K562 treated with DMSO at 1 percent for 4 hours (cell line): ENCODE data around the gene TFAP2D. TPM values are rescaled to one million over a fixed set of nuclear protein-coding genes. Genes with fewer than 3 reads are reported as not detected.

Source experiments
- total RNA-seq: library from RNA; unstranded; fragments of 300-600 nt; gene quantifications from 2 replicates; pipeline ENCODE4 v1.2.3, GENCODE V29; 2022; ENCODE audit not compliant: insufficient read depth

TFAP2D gene
- total RNA-seq = not detected in 2 replicates

GRCh38 chr6:50713226-50713625 lies at the start of gene TFAP2D:
Gene TFAP2D (plus strand): TSS chr6:50713526. CDS start chr6:50714056, 530 bp downstream.

GRCh38 chr6:50818673-50819072 lies 105.3 kb downstream of the TFAP2D start, which contains the start of gene TFAP2B:
Gene TFAP2B (plus strand): TSS chr6:50818871. CDS start chr6:50818892, 21 bp downstream.

Other genes with a start within 250 kb of the TFAP2D start
- not detected in 2 replicates for gene TFAP2B, start 105.3 kb downstream of the TFAP2D start, total RNA-seq